ENCODE measurements around the gene PEF1. TPM values are rescaled to one million over a fixed set of nuclear protein-coding genes. Genes with fewer than 3 reads are reported as not detected.
A peak's percentile ranks its signal among the peaks of the same experiment; 100 is the strongest.

The PEF1 gene
- total and polyA plus RNA-seq, 2 experiments from 2014 or later, result 22.3 to 68.5 TPM

GRCh38 chr1:31592132-31592531 lies 52.5 kb downstream of the PEF1 start (continued):
- TF ChIP-seq, protein P1, sequence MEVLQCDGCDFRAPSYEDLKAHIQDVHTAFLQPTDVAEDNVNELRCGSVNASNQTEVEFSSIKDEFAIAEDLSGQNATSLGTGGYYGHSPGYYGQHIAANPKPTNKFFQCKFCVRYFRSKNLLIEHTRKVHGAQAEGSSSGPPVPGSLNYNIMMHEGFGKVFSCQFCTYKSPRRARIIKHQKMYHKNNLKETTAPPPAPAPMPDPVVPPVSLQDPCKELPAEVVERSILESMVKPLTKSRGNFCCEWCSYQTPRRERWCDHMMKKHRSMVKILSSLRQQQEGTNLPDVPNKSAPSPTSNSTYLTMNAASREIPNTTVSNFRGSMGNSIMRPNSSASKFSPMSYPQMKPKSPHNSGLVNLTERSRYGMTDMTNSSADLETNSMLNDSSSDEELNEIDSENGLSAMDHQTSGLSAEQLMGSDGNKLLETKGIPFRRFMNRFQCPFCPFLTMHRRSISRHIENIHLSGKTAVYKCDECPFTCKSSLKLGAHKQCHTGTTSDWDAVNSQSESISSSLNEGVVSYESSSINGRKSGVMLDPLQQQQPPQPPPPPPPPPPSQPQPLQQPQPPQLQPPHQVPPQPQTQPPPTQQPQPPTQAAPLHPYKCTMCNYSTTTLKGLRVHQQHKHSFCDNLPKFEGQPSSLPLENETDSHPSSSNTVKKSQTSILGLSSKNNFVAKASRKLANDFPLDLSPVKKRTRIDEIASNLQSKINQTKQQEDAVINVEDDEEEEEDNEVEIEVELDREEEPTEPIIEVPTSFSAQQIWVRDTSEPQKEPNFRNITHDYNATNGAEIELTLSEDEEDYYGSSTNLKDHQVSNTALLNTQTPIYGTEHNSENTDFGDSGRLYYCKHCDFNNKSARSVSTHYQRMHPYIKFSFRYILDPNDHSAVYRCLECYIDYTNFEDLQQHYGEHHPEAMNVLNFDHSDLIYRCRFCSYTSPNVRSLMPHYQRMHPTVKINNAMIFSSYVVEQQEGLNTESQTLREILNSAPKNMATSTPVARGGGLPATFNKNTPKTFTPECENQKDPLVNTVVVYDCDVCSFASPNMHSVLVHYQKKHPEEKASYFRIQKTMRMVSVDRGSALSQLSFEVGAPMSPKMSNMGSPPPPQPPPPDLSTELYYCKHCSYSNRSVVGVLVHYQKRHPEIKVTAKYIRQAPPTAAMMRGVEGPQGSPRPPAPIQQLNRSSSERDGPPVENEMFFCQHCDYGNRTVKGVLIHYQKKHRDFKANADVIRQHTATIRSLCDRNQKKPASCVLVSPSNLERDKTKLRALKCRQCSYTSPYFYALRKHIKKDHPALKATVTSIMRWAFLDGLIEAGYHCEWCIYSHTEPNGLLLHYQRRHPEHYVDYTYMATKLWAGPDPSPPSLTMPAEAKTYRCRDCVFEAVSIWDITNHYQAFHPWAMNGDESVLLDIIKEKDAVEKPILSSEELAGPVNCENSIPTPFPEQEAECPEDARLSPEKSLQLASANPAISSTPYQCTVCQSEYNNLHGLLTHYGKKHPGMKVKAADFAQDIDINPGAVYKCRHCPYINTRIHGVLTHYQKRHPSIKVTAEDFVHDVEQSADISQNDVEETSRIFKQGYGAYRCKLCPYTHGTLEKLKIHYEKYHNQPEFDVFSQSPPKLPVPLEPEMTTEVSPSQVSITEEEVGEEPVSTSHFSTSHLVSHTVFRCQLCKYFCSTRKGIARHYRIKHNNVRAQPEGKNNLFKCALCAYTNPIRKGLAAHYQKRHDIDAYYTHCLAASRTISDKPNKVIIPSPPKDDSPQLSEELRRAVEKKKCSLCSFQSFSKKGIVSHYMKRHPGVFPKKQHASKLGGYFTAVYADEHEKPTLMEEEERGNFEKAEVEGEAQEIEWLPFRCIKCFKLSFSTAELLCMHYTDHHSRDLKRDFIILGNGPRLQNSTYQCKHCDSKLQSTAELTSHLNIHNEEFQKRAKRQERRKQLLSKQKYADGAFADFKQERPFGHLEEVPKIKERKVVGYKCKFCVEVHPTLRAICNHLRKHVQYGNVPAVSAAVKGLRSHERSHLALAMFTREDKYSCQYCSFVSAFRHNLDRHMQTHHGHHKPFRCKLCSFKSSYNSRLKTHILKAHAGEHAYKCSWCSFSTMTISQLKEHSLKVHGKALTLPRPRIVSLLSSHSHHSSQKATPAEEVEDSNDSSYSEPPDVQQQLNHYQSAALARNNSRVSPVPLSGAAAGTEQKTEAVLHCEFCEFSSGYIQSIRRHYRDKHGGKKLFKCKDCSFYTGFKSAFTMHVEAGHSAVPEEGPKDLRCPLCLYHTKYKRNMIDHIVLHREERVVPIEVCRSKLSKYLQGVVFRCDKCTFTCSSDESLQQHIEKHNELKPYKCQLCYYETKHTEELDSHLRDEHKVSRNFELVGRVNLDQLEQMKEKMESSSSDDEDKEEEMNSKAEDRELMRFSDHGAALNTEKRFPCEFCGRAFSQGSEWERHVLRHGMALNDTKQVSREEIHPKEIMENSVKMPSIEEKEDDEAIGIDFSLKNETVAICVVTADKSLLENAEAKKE (CRISPR knock-in tag; IDR thresholded peaks at IDR 0.05), result no peak
- TF ChIP-seq ETS1 (IDR thresholded peaks at IDR 0.05) (no peak), EZH2phosphoT487 (IDR thresholded peaks at IDR 0.05; ENCODE audit: unreplicated experiment) (no peak), POLR2AphosphoS5 (IDR thresholded peaks at IDR 0.05; ENCODE audit: low read depth) (no peak)
- TF ChIP-seq, protein P2, sequence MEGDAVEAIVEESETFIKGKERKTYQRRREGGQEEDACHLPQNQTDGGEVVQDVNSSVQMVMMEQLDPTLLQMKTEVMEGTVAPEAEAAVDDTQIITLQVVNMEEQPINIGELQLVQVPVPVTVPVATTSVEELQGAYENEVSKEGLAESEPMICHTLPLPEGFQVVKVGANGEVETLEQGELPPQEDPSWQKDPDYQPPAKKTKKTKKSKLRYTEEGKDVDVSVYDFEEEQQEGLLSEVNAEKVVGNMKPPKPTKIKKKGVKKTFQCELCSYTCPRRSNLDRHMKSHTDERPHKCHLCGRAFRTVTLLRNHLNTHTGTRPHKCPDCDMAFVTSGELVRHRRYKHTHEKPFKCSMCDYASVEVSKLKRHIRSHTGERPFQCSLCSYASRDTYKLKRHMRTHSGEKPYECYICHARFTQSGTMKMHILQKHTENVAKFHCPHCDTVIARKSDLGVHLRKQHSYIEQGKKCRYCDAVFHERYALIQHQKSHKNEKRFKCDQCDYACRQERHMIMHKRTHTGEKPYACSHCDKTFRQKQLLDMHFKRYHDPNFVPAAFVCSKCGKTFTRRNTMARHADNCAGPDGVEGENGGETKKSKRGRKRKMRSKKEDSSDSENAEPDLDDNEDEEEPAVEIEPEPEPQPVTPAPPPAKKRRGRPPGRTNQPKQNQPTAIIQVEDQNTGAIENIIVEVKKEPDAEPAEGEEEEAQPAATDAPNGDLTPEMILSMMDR (conservative IDR thresholded peaks at IDR 0.05; ENCODE audit: low read depth in 2 of 2), result no peak

DNA sequence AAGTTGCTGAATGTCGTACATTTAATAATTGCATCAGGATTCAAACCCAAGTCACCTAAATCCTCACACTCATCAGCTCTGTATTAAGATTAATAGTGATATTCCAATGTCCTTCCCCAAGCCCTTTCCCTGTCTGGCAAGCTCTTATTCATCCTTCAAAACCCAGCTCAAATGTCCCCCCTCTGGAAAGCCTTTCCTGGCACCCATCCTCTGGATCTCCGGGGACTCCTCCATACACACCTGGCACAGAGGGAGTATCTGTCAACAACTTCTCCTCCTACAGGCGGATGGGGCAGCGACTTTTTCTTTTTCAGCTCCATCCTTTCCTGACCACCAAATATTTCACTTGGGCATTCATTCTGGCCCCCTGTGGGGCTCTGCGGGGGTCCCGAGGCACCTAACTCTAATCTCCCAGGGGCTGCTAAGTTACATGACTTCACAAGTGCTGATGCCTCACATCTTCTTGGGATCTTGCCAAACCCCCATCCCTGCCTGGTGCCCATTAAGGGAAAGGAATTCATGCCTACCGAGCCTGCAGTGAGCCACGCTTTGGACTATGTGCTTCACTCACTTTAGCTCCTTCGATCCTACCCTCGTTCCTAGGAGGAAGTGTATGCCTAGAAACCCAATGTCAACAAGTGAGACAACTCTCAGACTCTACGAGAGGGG lies 53.1 kb downstream of the PEF1 start:
- Histone ChIP-seq H3K36me3 (ENCODE audit: insufficient read depth) (no peaks in the 10 kb centered on the region), H4K20me1 (replicated peaks; ENCODE audit: insufficient read depth) (peaks cover 4% of the 10 kb centered on the region; the same call in 1 of the 2 replicates), H3K4me1 (ENCODE audit: insufficient read depth) (peaks cover 18% of the 10 kb centered on the region), H3K4me2 (no peak overlapping the region), H3K27me3 (ENCODE audit: insufficient read depth) (peaks cover 17% of the 10 kb centered on the region), H3F3A (replicated peaks; ENCODE audit: low read depth) (peaks cover 5% of the 10 kb centered on the region), H2AFZ (0 out of 2 replicates have a peak overlapping the region, but pooled peaks have one; percentile 32), H3K4me3 (no peak overlapping the region), H3K79me2 (replicated peaks; ENCODE audit: insufficient read depth) (no peaks in the 10 kb centered on the region), H3K9me2 (ENCODE audit: insufficient read depth) (no peaks in the 10 kb centered on the region), H3K27ac (ENCODE audit: low read depth) (no peak overlapping the region)
- ATAC-seq, result no peak
- Mint-ChIP-seq H3K27me3 (ENCODE audit: insufficient read depth, low read depth, poor library complexity) (peaks cover 17% of the 10 kb centered on the region), H3K9me3 (no peaks in the 10 kb centered on the region), H3K4me3 (no peak overlapping the region), H3K36me3 (ENCODE audit: low read depth) (no peaks in the 10 kb centered on the region), H3K27ac (no peak overlapping the region), H3K4me1 (peaks cover 23% of the 10 kb centered on the region)
- DNase-seq (ENCODE audit: low spot score), result no peak
- TF ChIP-seq ZNF331 (CRISPR knock-in tag; IDR thresholded peaks at IDR 0.05; ENCODE audit: low read depth), result no peak
- no peak for TF ChIP-seq CREB1 (CRISPR knock-in tag; IDR thresholded peaks at IDR 0.05; ENCODE audit: low read depth)
- TF ChIP-seq JUNB (IDR thresholded peaks at IDR 0.05; ENCODE audit: unreplicated experiment), result no peak
- TF ChIP-seq, protein P2 (conservative IDR thresholded peaks at IDR 0.05; ENCODE audit: low read depth in 2 of 2), result no peak
- no peak for TF ChIP-seq ETS1 (IDR thresholded peaks at IDR 0.05)
- no peak for TF ChIP-seq EZH2phosphoT487 (IDR thresholded peaks at IDR 0.05; ENCODE audit: unreplicated experiment)

Data from GM23338 (cell line).